ENCODE measurements around the gene NELFE. TPM values are rescaled to one million over a fixed set of nuclear protein-coding genes. Genes with fewer than 3 reads are reported as not detected.

Gene NELFE
- total RNA-seq, 1 experiment from 2014 or later = 50.8 TPM

- Histone ChIP-seq H3F3A (ENCODE audit: insufficient read depth, low read depth) (no peaks in the 10 kb centered on the region), H3K4me1 (replicated peaks; ENCODE audit: insufficient read depth) (no peaks in the 10 kb centered on the region), H3K27ac (no peak overlapping the region), H3K9me2 (ENCODE audit: insufficient read depth) (no peaks in the 10 kb centered on the region), H3K4me3 (no peak overlapping the region), H2AFZ (no peak overlapping the region), H4K20me1 (ENCODE audit: insufficient read depth) (no peaks in the 10 kb centered on the region), H3K27me3 (ENCODE audit: insufficient read depth, low read depth) (no peaks in the 10 kb centered on the region), H3K79me2 (ENCODE audit: low read depth) (no peaks in the 10 kb centered on the region), H3K36me3 (ENCODE audit: low read depth) (no peaks in the 10 kb centered on the region), H3K4me2 (no peak overlapping the region), H3K9me3 (ENCODE audit: insufficient read depth, low read depth) (no peaks in the 10 kb centered on the region)
- ChIA-PET POLR2A (ENCODE audit: unreplicated experiment) (no interaction called here), CTCF (no interaction called here)
- TF ChIP-seq, protein P1, sequence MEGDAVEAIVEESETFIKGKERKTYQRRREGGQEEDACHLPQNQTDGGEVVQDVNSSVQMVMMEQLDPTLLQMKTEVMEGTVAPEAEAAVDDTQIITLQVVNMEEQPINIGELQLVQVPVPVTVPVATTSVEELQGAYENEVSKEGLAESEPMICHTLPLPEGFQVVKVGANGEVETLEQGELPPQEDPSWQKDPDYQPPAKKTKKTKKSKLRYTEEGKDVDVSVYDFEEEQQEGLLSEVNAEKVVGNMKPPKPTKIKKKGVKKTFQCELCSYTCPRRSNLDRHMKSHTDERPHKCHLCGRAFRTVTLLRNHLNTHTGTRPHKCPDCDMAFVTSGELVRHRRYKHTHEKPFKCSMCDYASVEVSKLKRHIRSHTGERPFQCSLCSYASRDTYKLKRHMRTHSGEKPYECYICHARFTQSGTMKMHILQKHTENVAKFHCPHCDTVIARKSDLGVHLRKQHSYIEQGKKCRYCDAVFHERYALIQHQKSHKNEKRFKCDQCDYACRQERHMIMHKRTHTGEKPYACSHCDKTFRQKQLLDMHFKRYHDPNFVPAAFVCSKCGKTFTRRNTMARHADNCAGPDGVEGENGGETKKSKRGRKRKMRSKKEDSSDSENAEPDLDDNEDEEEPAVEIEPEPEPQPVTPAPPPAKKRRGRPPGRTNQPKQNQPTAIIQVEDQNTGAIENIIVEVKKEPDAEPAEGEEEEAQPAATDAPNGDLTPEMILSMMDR (conservative IDR thresholded peaks at IDR 0.05) = no peak
- no peak for TF ChIP-seq EZH2 (IDR thresholded peaks at IDR 0.05; ENCODE audit: low read depth)
- DNase-seq = no peak
- intact Hi-C loops (cut with micrococcal nuclease; ENCODE audit: unreplicated experiment) = no loop called here
- BruUV-seq (replicated peaks) = no TSS peak
Observed at GRCh38 chr6:31930962-31931361, 27.8 kb downstream of the NELFE start.

DNA sequence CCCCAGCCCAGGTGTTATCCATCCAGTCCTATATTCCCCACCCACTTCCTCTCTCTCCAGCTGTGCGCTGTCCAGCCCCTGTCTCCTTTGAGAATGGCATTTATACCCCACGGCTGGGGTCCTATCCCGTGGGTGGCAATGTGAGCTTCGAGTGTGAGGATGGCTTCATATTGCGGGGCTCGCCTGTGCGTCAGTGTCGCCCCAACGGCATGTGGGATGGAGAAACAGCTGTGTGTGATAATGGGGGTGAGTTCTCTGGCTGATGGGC is 30.2 kb downstream of the NELFE start:
- no peaks in the 10 kb centered on the region for H3K4me1 ChIP-seq (replicated peaks; ENCODE audit: insufficient read depth)
- H3K27me3 ChIP-seq (ENCODE audit: insufficient read depth, low read depth) = no peaks in the 10 kb centered on the region
- H2AFZ ChIP-seq = no peak overlapping the region
- ChIA-PET CTCF (no interaction called here), POLR2A (ENCODE audit: unreplicated experiment) (interaction anchor here (0.6 kb wide), 1 partner anchor 114 kb away, joined by 4 read pairs; the partner anchor contains the start of genes HSPA1A and HSPA1L)
- no peak overlapping the region for H3K27ac ChIP-seq
- no TSS peak for BruUV-seq (replicated peaks)
- H3K9me3 ChIP-seq (ENCODE audit: insufficient read depth, low read depth) = no peaks in the 10 kb centered on the region
- no peak overlapping the region for H3K4me2 ChIP-seq
- H3F3A ChIP-seq (ENCODE audit: insufficient read depth, low read depth) = no peaks in the 10 kb centered on the region
- no peak for DNase-seq
- no peaks in the 10 kb centered on the region for H4K20me1 ChIP-seq (ENCODE audit: insufficient read depth)
- intact Hi-C loops (cut with micrococcal nuclease; ENCODE audit: unreplicated experiment) = no loop called here
- no peaks in the 10 kb centered on the region for H3K9me2 ChIP-seq (ENCODE audit: insufficient read depth)
- TF ChIP-seq EZH2 (IDR thresholded peaks at IDR 0.05; ENCODE audit: low read depth) = no peak
- TF ChIP-seq, protein P1 (conservative IDR thresholded peaks at IDR 0.05) = no peak
- no peak overlapping the region for H3K4me3 ChIP-seq
- no peaks in the 10 kb centered on the region for H3K36me3 ChIP-seq (ENCODE audit: low read depth)
- no peaks in the 10 kb centered on the region for H3K79me2 ChIP-seq (ENCODE audit: low read depth)

DNA sequence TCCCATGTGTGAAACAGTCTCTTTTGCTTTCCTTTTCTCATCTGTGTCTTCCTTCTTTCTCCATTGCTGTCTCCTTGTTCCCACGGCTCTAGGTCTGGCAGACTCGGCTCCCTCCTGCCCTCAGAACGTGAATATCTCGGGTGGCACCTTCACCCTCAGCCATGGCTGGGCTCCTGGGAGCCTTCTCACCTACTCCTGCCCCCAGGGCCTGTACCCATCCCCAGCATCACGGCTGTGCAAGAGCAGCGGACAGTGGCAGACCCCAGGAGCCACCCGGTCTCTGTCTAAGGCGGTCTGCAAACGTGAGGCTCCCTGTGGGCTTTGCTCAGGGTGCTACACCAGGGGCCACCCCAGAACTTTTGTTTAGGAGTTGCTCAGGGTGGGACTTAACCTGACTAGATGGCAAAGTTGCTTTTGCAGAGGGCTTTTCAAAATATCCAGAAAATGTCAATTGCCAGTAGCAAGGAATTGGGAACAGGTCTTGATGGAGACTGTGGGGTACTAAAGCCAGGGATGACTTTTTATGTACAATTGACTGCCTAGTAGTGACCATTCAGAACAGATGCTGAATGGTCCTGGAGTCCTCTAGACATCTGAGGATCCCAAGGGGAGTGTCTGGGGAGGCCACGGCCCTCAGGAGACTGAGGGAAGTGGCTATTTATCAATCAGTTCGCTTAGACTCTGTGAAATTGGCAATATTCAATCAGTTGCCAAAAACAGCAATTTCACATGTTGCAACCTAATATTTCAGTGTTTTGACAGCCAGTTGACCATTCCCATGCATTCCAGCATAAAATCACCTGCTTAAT is 30.7 kb downstream of the NELFE start:
- Histone ChIP-seq H3F3A (ENCODE audit: insufficient read depth, low read depth) (no peaks in the 10 kb centered on the region), H3K27ac (no peak overlapping the region), H3K4me2 (no peak overlapping the region), H2AFZ (no peak overlapping the region), H4K20me1 (ENCODE audit: insufficient read depth) (no peaks in the 10 kb centered on the region), H3K9me3 (ENCODE audit: insufficient read depth, low read depth) (no peaks in the 10 kb centered on the region), H3K27me3 (ENCODE audit: insufficient read depth, low read depth) (no peaks in the 10 kb centered on the region), H3K36me3 (ENCODE audit: low read depth) (no peaks in the 10 kb centered on the region), H3K9me2 (ENCODE audit: insufficient read depth) (no peaks in the 10 kb centered on the region), H3K79me2 (ENCODE audit: low read depth) (no peaks in the 10 kb centered on the region), H3K4me1 (replicated peaks; ENCODE audit: insufficient read depth) (no peaks in the 10 kb centered on the region), H3K4me3 (no peak overlapping the region)
- TF ChIP-seq, protein P1 (conservative IDR thresholded peaks at IDR 0.05) = no peak
- no peak for TF ChIP-seq EZH2 (IDR thresholded peaks at IDR 0.05; ENCODE audit: low read depth)
- intact Hi-C loops (cut with micrococcal nuclease; ENCODE audit: unreplicated experiment) = no loop called here
- ChIA-PET CTCF (no interaction called here), POLR2A (ENCODE audit: unreplicated experiment) (interaction anchor here (0.6 kb wide), 1 partner anchor 113 kb away, joined by 4 read pairs; the partner anchor contains the start of genes HSPA1A and HSPA1L)
- no peak for DNase-seq
- BruUV-seq (replicated peaks) = no TSS peak

Measured in PC-9 (cell line).